Measurements from ENCODE around the gene AIF1L.

The AIF1L gene

GRCh38 chr9:131078427-131079366 lies 17.6 kb upstream of the AIF1L start:
- no peak for DNase-seq

GRCh38 chr9:131080589-131080988 lies 15.7 kb upstream of the AIF1L start:
- DNase-seq: no peak

DNA sequence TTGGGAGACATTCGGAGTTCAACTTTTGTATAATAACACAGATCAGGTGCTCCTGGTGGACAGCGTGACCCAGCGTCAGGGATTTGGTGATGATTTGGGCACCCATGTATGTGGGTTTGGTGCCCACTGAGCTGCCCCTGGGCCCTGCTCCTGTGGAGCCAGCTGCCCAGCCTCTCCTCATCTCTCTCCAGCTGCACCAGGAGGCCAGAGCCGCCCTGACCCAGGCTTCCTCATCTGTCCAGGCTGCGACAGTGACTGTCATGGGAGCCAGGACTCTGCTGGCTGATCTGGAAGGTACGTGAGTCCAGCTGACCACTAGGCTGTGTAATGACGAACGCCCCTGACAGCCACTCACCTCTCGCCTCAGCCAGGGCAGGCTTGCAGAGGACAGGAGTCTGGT lies 14.5 kb upstream of the AIF1L start:
- DNase-seq: no peak

DNA sequence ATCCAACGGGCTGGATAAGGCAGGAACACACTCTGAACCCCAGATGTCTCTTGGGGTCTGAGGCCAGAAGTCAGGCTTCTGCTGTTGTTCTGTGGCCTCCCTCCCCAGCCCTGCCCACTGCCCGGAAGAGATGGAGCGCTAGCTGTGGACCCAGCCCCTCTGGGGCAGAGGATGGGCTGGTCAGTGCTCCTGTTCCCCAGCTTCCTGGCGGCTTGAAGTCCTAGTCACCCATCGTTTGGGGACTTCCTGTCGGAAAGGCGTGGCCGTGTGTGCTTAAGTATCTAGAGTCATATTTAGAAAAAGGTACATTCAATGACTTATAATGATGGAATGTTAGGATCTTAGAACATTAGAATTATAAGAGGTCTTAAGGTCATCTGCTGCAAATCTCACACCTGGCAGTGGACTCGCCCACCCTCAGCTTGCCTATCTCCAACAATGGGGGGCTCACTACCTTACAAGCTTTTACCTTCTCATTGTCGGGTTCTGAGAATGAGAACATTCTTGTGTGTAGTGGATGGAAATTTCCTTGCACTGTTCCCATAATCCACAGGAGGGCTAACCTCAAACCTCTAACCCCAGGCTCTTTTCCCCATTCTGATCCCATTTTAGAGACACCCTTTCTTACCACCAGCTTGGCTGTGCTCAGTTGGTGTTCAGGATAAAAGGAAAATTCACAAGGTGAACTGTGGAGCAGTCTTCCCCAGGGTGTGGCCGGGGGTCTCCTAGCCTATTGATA lies 13.4 kb upstream of the AIF1L start:
- no peak for DNase-seq

DNA sequence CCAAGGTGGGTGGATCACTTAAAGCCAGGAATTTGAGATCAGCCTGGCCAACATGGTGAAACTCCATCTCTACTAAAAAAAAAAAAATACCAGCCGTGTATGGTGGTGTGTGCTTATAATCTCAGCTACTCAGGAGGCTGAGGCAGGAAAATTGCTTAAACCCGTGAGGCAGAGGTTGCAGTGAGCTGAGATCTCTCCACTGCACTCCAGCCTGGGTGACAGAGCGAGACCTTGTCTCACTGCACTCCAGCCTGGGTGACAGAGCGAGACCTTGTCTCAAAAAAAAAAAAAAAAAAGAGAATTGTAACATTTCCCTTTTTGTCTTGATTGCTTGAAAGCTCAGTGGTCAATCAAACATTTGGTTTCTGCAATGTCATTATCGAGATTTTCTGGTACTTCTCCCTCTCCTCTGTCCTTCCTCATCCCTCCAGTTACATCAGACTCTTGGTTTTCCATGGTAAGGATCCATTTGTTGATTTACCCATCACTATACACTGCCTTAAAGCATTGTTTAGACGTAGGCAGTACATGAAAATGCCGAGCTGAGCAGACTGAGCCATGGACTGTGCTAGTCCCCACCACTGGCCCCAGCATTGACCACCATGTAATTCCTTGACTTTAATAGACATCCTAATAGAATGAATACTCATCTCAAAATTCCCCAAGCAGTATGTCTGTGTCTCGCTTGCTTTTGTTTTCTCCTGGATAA lies 11.5 kb upstream of the AIF1L start:
- no peak for DNase-seq

- DNase-seq: no peak
These were observed 10.8 kb upstream of the AIF1L start for GRCh38 chr9:131085370-131086122.

DNA sequence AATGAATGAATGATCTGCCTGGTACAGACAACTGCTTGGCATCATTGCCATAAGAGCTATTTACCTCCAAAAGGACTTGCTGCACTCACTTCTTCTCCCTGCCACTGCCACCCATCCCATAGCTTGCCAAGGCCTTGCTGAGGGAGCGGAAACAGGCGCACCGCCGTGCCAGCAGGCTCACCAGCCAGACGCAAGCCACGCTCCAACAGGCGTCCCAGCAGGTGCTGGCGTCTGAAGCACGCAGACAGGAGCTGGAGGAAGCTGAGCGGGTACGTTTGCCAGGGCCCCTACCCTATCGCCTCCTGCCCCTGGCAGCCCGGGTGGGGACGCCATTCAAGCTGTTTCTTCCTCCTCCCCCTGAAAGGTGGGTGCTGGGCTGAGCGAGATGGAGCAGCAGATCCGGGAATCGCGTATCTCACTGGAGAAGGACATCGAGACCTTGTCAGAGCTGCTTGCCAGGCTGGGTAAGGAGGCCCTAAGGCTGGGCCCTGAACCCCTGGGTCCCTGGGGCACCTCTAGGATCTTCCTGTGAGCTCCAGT lies 8.9 kb upstream of the AIF1L start:
- DNase-seq: no peak

GRCh38 chr9:131090025-131090787 lies 6.1 kb upstream of the AIF1L start:
- no peak for DNase-seq

- DNase-seq: no peak
These were observed 4.9 kb upstream of the AIF1L start for GRCh38 chr9:131091352-131091992.

- no peak for DNase-seq
These were observed 4.3 kb upstream of the AIF1L start for GRCh38 chr9:131092030-131092429.

DNA sequence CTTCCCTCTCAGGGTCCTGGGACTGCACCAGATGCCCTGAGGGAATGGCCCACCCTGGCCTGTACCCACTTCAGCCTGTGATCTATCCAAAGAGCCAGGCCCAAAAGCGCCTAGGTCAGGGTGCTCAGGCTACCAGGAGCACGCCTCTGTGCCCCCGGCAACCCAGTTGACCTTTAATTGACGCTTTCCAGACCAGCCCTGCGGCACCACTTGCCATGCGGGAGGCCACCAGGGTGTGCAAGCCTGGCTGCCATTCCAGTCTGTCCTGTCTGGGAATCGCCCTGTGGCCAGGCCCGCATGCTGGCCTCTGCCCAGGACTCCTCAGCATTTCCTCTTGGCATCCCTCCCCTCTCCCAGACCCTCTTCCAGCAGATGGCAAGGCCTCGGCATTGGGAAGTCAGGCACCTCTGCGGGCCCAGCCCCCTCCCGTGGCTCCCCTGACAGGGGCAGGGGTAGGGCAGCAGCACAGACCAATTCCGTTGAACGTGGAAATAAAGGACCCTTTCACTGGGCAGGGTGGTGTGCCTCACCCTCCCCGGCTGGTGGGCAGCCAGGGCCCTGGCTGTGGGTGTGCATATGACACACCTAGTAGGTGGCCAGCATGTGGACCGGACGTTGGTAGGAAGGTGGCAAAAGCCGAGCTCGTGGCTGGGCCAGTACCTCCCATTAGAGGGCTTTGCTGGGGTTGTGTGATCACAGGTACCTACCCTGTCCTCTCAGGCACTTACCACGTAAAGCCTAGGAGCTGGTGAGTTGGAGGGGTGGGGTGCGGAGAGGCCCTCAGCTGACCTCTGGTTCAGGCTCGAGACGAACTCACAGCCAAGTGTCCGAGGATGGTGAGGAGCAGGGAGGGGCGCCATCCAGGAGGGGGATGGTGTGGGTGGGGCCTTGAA lies 3.5 kb upstream of the AIF1L start:
- no peak for DNase-seq

DNA sequence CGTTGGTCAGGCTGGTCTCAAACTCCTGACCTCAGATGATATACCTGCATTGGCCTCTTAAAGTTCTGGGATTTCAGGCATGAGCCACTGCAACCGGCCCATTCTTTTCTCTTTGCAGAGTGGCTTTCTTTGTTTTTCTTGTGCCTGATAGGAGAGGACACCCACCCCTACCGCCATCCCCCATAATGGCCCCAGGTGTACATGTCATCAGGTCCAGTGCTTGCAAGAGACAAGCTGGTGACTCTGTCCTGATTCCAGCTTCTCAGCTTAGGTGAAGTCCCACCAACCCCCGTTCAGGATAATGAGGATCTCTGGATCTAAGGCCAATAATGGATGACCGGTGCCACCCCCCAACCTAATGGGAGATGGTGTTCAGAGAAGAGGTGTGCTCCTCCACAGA lies 2.3 kb upstream of the AIF1L start:
- no peak for DNase-seq

GRCh38 chr9:131094622-131095021 lies 1.7 kb upstream of the AIF1L start:
- DNase-seq: no peak

- no peak for DNase-seq
These were observed 564 bp upstream of the AIF1L start for GRCh38 chr9:131095666-131096268.

DNA sequence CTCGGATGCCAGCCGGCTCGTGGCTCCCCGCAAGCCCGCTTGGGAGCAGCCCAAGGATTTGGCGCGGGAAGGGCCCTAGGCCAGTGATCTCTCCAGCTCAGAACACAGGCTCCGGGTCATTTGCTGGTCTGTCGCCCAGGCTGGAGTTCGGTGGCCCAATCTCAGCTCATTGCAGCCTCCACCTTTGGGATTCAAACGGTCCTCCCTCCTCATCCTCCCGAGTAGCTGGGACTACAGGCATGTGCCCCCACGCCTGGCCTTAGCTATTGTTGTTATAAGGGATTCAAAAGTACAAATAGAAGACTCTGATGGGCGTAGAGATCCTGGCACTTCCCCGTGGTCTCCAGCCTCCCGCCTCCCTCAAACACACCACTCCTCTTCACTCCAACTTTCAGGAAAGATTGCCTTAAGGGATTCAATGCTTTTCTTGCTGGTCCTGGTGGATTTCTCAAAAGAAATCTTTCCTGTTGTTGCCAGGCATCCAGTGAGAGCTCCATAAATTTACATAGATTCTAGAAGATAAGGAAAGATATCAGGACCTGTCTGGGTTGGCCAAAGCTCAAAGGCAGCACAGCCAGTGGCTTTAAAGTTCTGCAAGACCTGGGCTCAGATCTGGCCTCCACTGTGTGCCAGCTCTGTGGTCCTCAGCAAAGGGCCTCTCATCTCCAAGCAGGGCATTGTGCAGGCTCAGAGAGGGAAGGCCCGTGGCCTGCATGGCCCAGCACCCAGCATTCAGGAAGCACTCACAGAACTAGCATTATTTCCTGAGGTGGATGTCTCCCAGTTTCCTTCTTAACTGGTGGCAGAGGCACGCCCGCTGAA lies 1.0 kb downstream of the AIF1L start:
- DNase-seq: no peak

- DNase-seq: no peak
These were observed 1.6 kb downstream of the AIF1L start for GRCh38 chr9:131097948-131098278.

GRCh38 chr9:131098391-131099101 lies 2.2 kb downstream of the AIF1L start:
- no peak for DNase-seq

GRCh38 chr9:131099102-131099606 lies 2.8 kb downstream of the AIF1L start:
- DNase-seq: no peak

Data from activated CD4-positive, alpha-beta T cell treated with anti-CD3 and anti-CD28 coated beads, Interleukin-2, amount 50 U/mL, for 4 hours (primary cell).